Measurements from ENCODE around the gene SEMA6B. TPM values are rescaled to one million over a fixed set of nuclear protein-coding genes. Genes with fewer than 3 reads are reported as not detected.
A peak's percentile ranks its signal among the peaks of the same experiment; 100 is the strongest.
"Not testable (repeated sequence)": the region's sequence is repeated elsewhere in the genome, so short reads cannot be mapped to it uniquely, and the experiment has no call there.

SEMA6B gene
- total and polyA plus RNA-seq, 2 donors (not counting 3 experiments of a cell fraction or from before 2014, with no cell fraction given) = 97.8 to 176 TPM

GRCh38 chr19:4542896-4543841, 16.3 kb downstream of the SEMA6B start:
- dilution Hi-C loops (cut with MboI; ENCODE audit: extremely low pct_ligation_motif_present, low sequenced_read_pairs) = no loop called here

GRCh38 chr19:4541806-4542145, 17.7 kb downstream of the SEMA6B start:
- DNase-seq (ENCODE audit: low read depth, low spot score); FAIRE-seq; H3K27ac ChIP-seq (ENCODE audit: insufficient read depth, low read depth, low read length); H3K9me3 ChIP-seq (replicated peaks; ENCODE audit: control insufficient read depth, insufficient read depth, low read length); H3K4me3 ChIP-seq (replicated peaks in 1 of 3; ENCODE audit: insufficient read depth in 1 of 3, low read depth in 1 of 3, low read length in 3 of 3); H3K9me1 ChIP-seq (replicated peaks; ENCODE audit: control insufficient read depth, extremely low read depth, insufficient read depth, low read length); intact Hi-C loops (cut with micrococcal nuclease); H4K20me1 ChIP-seq (replicated peaks; ENCODE audit: control insufficient read depth, extremely low read depth, insufficient read depth, low read length); H3K27me3 ChIP-seq (ENCODE audit: control insufficient read depth in 2 of 2, insufficient read depth in 2 of 2, low read length in 2 of 2); H3K36me3 ChIP-seq (ENCODE audit: control insufficient read depth in 2 of 2, extremely low read depth in 1 of 2, insufficient read depth in 2 of 2, low read length in 2 of 2); POLR2A ChIA-PET; BruUV-seq (replicated peaks); H3K79me2 ChIP-seq (ENCODE audit: control insufficient read depth, insufficient read depth, low read length); H3K4me1 ChIP-seq (ENCODE audit: control insufficient read depth, extremely low read depth, insufficient read depth, low read length); dilution Hi-C loops (cut with MboI; ENCODE audit: extremely low pct_ligation_motif_present, low sequenced_read_pairs); H2AFZ ChIP-seq (ENCODE audit: low read depth, low read length); H3K4me2 ChIP-seq (ENCODE audit: insufficient read depth, low read length); H3K9ac ChIP-seq (replicated peaks; ENCODE audit: extremely low read depth, insufficient read depth, low read length): not testable (repeated sequence)
- CTCF ChIA-PET = interaction anchor here (0.8 to 3.3 kb wide), 2 partner anchors 17 to 26 kb away, joined by 3 to 19 read pairs; no protein-coding TSS in a partner anchor

More at GRCh38 chr19:4542896-4543841, 16.3 kb downstream of the SEMA6B start:
- Histone ChIP-seq H3K4me1 (ENCODE audit: control insufficient read depth, extremely low read depth, insufficient read depth, low read length) (peaks cover 8% of the 10 kb centered on the region), H3K9me3 (replicated peaks; ENCODE audit: control insufficient read depth, insufficient read depth, low read length) (no peaks in the 10 kb centered on the region), H3K9ac (replicated peaks; ENCODE audit: extremely low read depth, insufficient read depth, low read length) (no peak overlapping the region), H3K36me3 (ENCODE audit: control insufficient read depth in 2 of 2, extremely low read depth in 1 of 2, insufficient read depth in 2 of 2, low read length in 2 of 2) (peaks cover 0 to 14% of the 10 kb centered on the region in 2 experiments), H3K4me3 (replicated peaks in 1 of 3; ENCODE audit: insufficient read depth in 1 of 3, low read depth in 1 of 3, low read length in 3 of 3) (no peak overlapping the region), H3K27ac (ENCODE audit: insufficient read depth, low read depth, low read length) (no peak overlapping the region), H2AFZ (ENCODE audit: low read depth, low read length) (no peak overlapping the region), H3K9me1 (replicated peaks; ENCODE audit: control insufficient read depth, extremely low read depth, insufficient read depth, low read length) (no peaks in the 10 kb centered on the region), H4K20me1 (replicated peaks; ENCODE audit: control insufficient read depth, extremely low read depth, insufficient read depth, low read length) (no peaks in the 10 kb centered on the region), H3K4me2 (ENCODE audit: insufficient read depth, low read length) (no peak overlapping the region), H3K79me2 (ENCODE audit: control insufficient read depth, insufficient read depth, low read length) (no peaks in the 10 kb centered on the region), H3K27me3 (ENCODE audit: control insufficient read depth in 2 of 2, insufficient read depth in 2 of 2, low read length in 2 of 2) (no peaks in the 10 kb centered on the region)
- DNase-seq (ENCODE audit: low read depth, low spot score) = no peak
- CTCF ChIA-PET = no interaction called here
- BruUV-seq (replicated peaks) = TSS peak; percentile 68
- POLR2A ChIA-PET = no interaction called here
- FAIRE-seq = no peak
- intact Hi-C loops (cut with micrococcal nuclease) = no loop called here
- TF ChIP-seq FOS (IDR thresholded peaks at IDR 0.05; ENCODE audit: borderline replicate concordance, insufficient read depth, low read length) (no peak), MYC (IDR thresholded peaks at IDR 0.05; ENCODE audit: low read depth, low read length) (no peak), CTCF (IDR thresholded peaks at IDR 0.05; ENCODE audit: extremely low read depth in 1 of 2, insufficient read depth in 1 of 2, low read depth in 1 of 2, low read length in 2 of 2) (no peak), POLR2A (IDR thresholded peaks at IDR 0.05; ENCODE audit: low read depth, low read length) (no peak), EZH2 (IDR thresholded peaks at IDR 0.05; ENCODE audit: borderline replicate concordance, low read depth, low read length, severe bottlenecking) (no peak), GATA2 (IDR thresholded peaks at IDR 0.05; ENCODE audit: insufficient read depth, insufficient read length, low read depth, low read length) (no peak), POLR2AphosphoS5 (IDR thresholded peaks at IDR 0.05; ENCODE audit: insufficient read depth, low read depth, low read length) (no peak), JUN (IDR thresholded peaks at IDR 0.05; ENCODE audit: borderline replicate concordance, insufficient read depth, insufficient read length, low read depth) (no peak), MAX (IDR thresholded peaks at IDR 0.05; ENCODE audit: insufficient read depth, insufficient read length) (no peak)

Data from endothelial cell of umbilical vein (primary cell).